ENCODE measurements around the gene HIC2.
"Not testable (repeated sequence)": the region's sequence is repeated elsewhere in the genome, so short reads cannot be mapped to it uniquely, and the experiment has no call there.

- TF ChIP-seq FOXK2 (IDR thresholded peaks at IDR 0.05); FOXA1 (IDR thresholded peaks at IDR 0.05); SUZ12 (IDR thresholded peaks at IDR 0.05); PKNOX1 (IDR thresholded peaks at IDR 0.05); ELF4 (IDR thresholded peaks at IDR 0.05); FOXM1 (IDR thresholded peaks at IDR 0.05; ENCODE audit: borderline replicate concordance); SP1 (IDR thresholded peaks at IDR 0.05); BHLHE40 (IDR thresholded peaks at IDR 0.05; ENCODE audit: borderline replicate concordance); L3MBTL2 (conservative IDR thresholded peaks at IDR 0.05); HDGF (IDR thresholded peaks at IDR 0.05; ENCODE audit: borderline replicate concordance): not testable (repeated sequence)
Measured at GRCh38 chr22:21492271-21492670, 75.1 kb downstream of the HIC2 start.

Data from HEK293T (cell line).